GM18861 (cell line): ENCODE measurements around the gene H2BW2.
A peak's percentile ranks its signal among the peaks of the same experiment; 100 is the strongest.
"Not testable (repeated sequence)": the region's sequence is repeated elsewhere in the genome, so short reads cannot be mapped to it uniquely, and the experiment has no call there.

ENCODE experiments used
- ATAC-seq: cut with Tn5 transposase; IDR thresholded peaks from one replicate; pipeline ENCODE4 v1.9.1; 2021; ENCODE audit not compliant: unreplicated experiment

Gene H2BW2

GRCh38 chrX:104039689-104040505 lies at the start of gene H2BW2:
TSS of gene H2BW2 (plus strand) at chrX:104039956. CDS start at chrX:104039995, 39 bp downstream.
- ATAC-seq, result no peak

GRCh38 chrX:103999234-103999633 lies 40.5 kb upstream of the H2BW2 start:
- peak; percentile 85 for ATAC-seq

- no peak for ATAC-seq
Observed at GRCh38 chrX:104008831-104009230, 30.9 kb upstream of the H2BW2 start.

- ATAC-seq, result no peak
Observed at GRCh38 chrX:104013158-104013557, 26.6 kb upstream of the H2BW2 start.

- no peak for ATAC-seq
Observed at GRCh38 chrX:104013606-104014005, 26.1 kb upstream of the H2BW2 start, which contains the start of gene H2BW1. TSS of gene H2BW1 (minus strand) at chrX:104013708. CDS start at chrX:104013576, 132 bp downstream.

GRCh38 chrX:104015576-104015975 lies 24.2 kb upstream of the H2BW2 start:
- ATAC-seq, result not testable (repeated sequence)

- ATAC-seq, result no peak
Observed at GRCh38 chrX:104018126-104018525, 21.6 kb upstream of the H2BW2 start.

GRCh38 chrX:104041003-104041402 lies 1.2 kb downstream of the H2BW2 start:
- ATAC-seq, result no peak

GRCh38 chrX:104045642-104046041 lies 5.9 kb downstream of the H2BW2 start:
- ATAC-seq, result no peak

- no peak for ATAC-seq
Observed at GRCh38 chrX:104047171-104047570, 7.4 kb downstream of the H2BW2 start.

GRCh38 chrX:104054956-104055355 lies 15.2 kb downstream of the H2BW2 start:
- ATAC-seq, result not testable (repeated sequence)

GRCh38 chrX:104062636-104063035 lies 22.9 kb downstream of the H2BW2 start:
- not testable (repeated sequence) for ATAC-seq

GRCh38 chrX:104075778-104076445 lies 36.2 kb downstream of the H2BW2 start, which contains the start of gene TMSB15C:
TSS of gene TMSB15C (minus strand) at chrX:104076236.
- not testable (repeated sequence) for ATAC-seq

GRCh38 chrX:104077854-104078253 lies 38.1 kb downstream of the H2BW2 start:
- ATAC-seq, result not testable (repeated sequence)

- no peak for ATAC-seq
Observed at GRCh38 chrX:104084063-104084462, 44.3 kb downstream of the H2BW2 start.

- ATAC-seq, result no peak
Observed at GRCh38 chrX:104084534-104085277, 45.0 kb downstream of the H2BW2 start.

GRCh38 chrX:104085477-104085876 lies 45.7 kb downstream of the H2BW2 start:
- no peak for ATAC-seq

- no peak for ATAC-seq
Observed at GRCh38 chrX:104085919-104086318, 46.2 kb downstream of the H2BW2 start.
